Cerebellar cortex (tissue), 1 donor: ENCODE results near the gene GPR176.
"Not testable (repeated sequence)": the region's sequence is repeated elsewhere in the genome, so short reads cannot be mapped to it uniquely, and the experiment has no call there.

ENCODE experiments used
- DNase-seq: peaks from one replicate; pipeline ENCODE4 v3.0.0-alpha.2; 2015; ENCODE audit warnings: low spot score

Gene GPR176

DNA sequence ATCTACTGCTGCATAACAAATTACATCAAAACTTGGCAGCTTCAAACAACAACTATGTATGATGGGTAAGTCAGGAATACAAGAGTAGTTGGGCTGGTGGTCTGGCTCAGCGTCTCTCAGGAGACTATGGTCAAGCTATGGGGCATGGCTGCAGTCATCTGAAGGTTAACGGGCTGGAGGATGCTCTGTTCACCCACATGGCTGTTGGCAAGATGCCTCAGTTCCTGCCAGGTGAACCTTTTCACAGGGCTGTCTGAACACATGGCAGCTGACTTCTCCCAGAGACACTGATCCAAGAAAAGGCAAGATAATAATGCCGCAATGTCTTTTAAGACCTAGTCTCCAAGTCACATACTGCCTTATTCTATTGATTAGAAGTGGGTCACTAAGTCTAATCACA is 63.7 kb downstream of the GPR176 start:
- DNase-seq: peak; percentile 69

- DNase-seq: no peak
Observed at GRCh38 chr15:39855400-39855799, 64.7 kb downstream of the GPR176 start.

GRCh38 chr15:39854161-39854560 is 65.9 kb downstream of the GPR176 start:
- no peak for DNase-seq

- no peak for DNase-seq
Observed at GRCh38 chr15:39852250-39852649, 67.8 kb downstream of the GPR176 start.

- DNase-seq: no peak
Observed at GRCh38 chr15:39851500-39852092, 68.5 kb downstream of the GPR176 start.

- DNase-seq: no peak
Observed at GRCh38 chr15:39850436-39850835, 69.6 kb downstream of the GPR176 start.

GRCh38 chr15:39846108-39846507 is 74.0 kb downstream of the GPR176 start:
- DNase-seq: no peak

- no peak for DNase-seq
Observed at GRCh38 chr15:39845582-39845981, 74.5 kb downstream of the GPR176 start.

DNA sequence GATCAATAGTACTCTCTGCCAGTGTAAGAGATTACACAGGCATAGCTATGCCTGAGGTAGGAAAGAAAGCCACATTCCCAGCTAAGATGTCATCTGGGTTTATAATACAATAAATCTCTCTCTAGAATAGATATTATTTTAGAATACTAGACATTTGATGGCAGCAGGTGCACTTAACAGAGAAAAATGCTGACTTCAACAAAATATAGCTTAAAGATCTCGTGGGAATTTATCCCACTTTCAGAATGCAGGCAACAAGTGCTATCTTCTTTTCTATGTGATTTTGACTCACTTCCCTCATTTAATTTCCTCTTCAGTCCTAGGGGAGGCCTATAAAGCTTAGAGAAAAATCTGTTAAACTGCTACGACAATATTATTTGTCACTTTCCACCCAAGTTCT is 76.5 kb downstream of the GPR176 start:
- DNase-seq: no peak

GRCh38 chr15:39837454-39837853 is 82.6 kb downstream of the GPR176 start:
- no peak for DNase-seq

GRCh38 chr15:39835550-39835949 is 84.5 kb downstream of the GPR176 start:
- no peak for DNase-seq

GRCh38 chr15:39834256-39834655 is 85.8 kb downstream of the GPR176 start:
- no peak for DNase-seq

DNA sequence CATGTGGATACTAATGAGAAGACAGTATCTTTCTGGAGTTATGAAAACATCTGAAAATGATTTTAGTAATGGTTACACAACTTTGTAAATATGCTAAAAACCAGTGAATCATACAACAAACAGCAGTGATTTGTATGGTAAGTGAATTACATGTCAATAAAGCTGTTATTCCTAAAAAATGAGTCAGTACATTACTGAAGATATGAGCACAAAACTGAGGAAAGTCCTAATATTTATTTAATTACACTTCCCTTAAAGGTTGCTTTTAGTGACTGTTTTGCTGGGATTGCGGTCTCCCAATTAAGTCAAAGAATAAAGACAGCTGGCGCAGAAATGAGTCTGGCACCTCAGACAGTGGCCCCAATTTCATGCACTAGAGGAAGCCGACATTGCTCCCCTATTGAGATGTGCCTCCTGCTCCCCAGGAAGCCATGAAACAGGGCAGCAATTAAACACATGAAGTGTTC is 86.5 kb downstream of the GPR176 start:
- peak; percentile 24 for DNase-seq

GRCh38 chr15:39830166-39830565 is 89.9 kb downstream of the GPR176 start:
- no peak for DNase-seq

- DNase-seq: peak; percentile 25
Observed at GRCh38 chr15:39828374-39828931, 91.6 kb downstream of the GPR176 start.

- no peak for DNase-seq
Observed at GRCh38 chr15:39826975-39827374, 93.1 kb downstream of the GPR176 start.

- DNase-seq: no peak
Observed at GRCh38 chr15:39823634-39824033, 96.4 kb downstream of the GPR176 start.

- no peak for DNase-seq
Observed at GRCh38 chr15:39820050-39820602, 99.9 kb downstream of the GPR176 start.

DNA sequence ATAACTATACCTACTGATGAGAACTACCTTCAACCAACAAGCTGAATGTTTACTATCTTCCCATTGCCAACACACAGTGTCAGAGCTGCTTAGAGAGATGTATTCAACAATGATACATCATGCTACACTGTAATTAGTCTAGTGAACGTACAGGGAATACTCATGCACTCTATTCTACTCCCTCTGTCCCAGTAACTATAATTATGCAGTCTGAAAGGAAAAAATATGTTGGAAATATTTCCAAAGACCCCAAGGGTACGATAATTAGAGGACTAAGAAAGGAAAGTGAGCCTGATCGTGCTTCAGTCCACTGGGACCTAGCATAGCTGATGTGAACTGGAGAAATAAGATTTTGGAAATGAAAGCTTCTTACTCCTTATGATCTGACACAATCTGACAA is 100.5 kb downstream of the GPR176 start:
- no peak for DNase-seq

- DNase-seq: no peak
Observed at GRCh38 chr15:39817892-39818291, 102.2 kb downstream of the GPR176 start.

DNA sequence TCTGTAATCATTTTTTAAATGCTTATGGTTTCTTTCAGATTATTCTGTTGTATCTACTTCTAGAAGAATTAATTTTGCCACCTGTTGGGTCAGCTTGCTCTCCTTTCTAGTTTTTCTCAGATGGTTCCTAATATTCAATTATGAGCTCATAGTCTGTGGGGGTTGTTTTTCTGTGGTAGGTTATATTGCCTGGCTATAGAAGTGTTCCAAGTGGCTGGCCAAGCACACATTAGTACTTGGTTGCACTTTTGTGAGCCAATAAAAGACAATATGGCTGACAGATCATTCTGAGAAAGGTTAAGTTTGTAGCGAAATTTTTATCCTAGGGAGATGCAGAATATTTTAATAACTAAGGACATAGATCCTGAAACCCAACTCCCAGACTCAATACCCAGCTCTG is 105.6 kb downstream of the GPR176 start:
- DNase-seq: no peak

DNA sequence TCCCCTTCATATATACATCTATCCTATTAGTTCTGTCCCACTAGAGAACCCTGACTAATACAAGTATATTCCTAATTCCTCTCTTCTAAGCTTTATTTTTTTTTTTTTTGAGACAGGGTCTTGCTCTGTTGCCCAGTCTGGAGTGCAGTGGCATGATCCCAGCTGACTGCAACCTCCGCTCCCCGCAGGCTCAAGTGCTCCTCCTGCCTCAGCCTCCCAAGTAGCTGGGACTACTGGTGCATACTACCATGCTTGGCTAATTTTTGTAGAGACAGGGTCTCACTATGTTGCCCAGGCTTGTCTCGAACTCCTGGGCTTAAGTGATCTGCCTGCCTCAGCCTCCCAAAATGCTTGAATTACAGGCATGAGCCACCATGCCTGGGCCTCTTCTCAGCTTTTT is 107.4 kb downstream of the GPR176 start:
- not testable (repeated sequence) for DNase-seq

GRCh38 chr15:39808909-39809308 is 111.2 kb downstream of the GPR176 start:
- no peak for DNase-seq

GRCh38 chr15:39807791-39808190 is 112.3 kb downstream of the GPR176 start:
- DNase-seq: no peak
